ENCODE measurements around the gene ZBTB9.

Gene ZBTB9

GRCh38 chr6:33504486-33504885, 50.1 kb downstream of the ZBTB9 start:
- H3K9ac ChIP-seq (ENCODE audit: low read length in 2 of 2): no peak overlapping the region
- H3K4me3 ChIP-seq (ENCODE audit: low read length in 2 of 2): no peak overlapping the region
- H3K36me3 ChIP-seq (ENCODE audit: control insufficient read depth in 2 of 2, insufficient read depth in 2 of 2, low read length in 2 of 2): no peaks in the 10 kb centered on the region
- H3K27me3 ChIP-seq (ENCODE audit: control insufficient read depth in 1 of 2, insufficient read depth in 2 of 2, low read length in 2 of 2): no peaks in the 10 kb centered on the region
- no peak overlapping the region for H3K27ac ChIP-seq (ENCODE audit: low read length)
- peaks cover 2% of the 10 kb centered on the region for H3K4me1 ChIP-seq (ENCODE audit: control insufficient read depth, insufficient read depth, low read length)
- no peaks in the 10 kb centered on the region for H3K9me3 ChIP-seq (ENCODE audit: control insufficient read depth in 2 of 2, low read length in 2 of 2)

DNA sequence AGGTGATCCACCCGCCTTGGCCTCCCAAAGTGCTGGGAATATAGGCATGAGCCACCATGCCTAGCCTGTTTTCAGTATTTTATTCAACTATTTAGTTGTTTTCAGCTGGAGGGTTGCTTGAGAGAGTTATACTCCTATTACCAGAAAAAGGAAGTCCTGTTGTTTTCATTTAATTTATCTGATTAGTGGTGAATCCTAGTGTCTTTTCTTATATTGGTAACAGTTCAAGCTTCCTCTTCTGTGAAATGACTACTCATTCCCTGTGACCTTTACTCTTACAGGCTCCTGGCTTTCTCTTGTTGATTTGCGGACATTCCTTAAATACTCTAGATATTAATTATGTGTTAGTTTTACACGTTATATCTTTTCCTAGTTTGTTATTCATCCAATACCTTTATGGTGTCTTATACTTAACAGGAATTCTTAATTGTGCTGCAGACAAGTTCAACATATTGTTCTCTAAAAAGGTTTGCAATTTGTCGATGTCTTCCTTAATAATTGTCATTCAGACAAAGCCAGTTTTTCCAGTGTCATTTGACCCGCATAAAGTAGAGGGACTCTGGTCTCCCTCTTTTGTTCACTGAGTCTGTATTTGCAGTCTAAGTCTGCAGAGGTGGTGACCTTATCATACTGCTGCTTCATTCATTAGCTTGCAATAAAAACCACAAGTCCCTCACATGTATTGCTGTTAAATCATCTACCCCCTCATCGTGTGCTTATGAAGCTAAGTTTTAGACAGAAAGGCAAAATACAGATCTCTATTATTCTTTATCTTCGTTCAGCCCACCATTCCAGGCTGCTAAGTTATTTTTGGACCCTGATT, 51.4 kb downstream of the ZBTB9 start:
- no peak overlapping the region for H3K9ac ChIP-seq (ENCODE audit: low read length in 2 of 2)
- no peaks in the 10 kb centered on the region for H3K27me3 ChIP-seq (ENCODE audit: control insufficient read depth in 1 of 2, insufficient read depth in 2 of 2, low read length in 2 of 2)
- no peaks in the 10 kb centered on the region for H3K9me3 ChIP-seq (ENCODE audit: control insufficient read depth in 2 of 2, low read length in 2 of 2)
- H3K4me1 ChIP-seq (ENCODE audit: control insufficient read depth, insufficient read depth, low read length): peaks cover 2% of the 10 kb centered on the region
- no peaks in the 10 kb centered on the region for H3K36me3 ChIP-seq (ENCODE audit: control insufficient read depth in 2 of 2, insufficient read depth in 2 of 2, low read length in 2 of 2)
- no peak overlapping the region for H3K27ac ChIP-seq (ENCODE audit: low read length)
- no peak overlapping the region for H3K4me3 ChIP-seq (ENCODE audit: low read length in 2 of 2)
